ENCODE measurements around the gene EML2.
A peak's percentile ranks its signal among the peaks of the same experiment; 100 is the strongest.

The EML2 gene

GRCh38 chr19:45585158-45585577 lies 54.0 kb downstream of the EML2 start:
- DNase-seq: no peak

GRCh38 chr19:45584332-45585157 lies 54.7 kb downstream of the EML2 start, which contains the start of gene OPA3:
Gene OPA3, minus strand, starts transcription at chr19:45584802. Its CDS starts 38 bp downstream, at chr19:45584764.
- DNase-seq: peak; percentile 99

- DNase-seq: no peak
These were observed 57.6 kb downstream of the EML2 start for GRCh38 chr19:45581576-45581975.

GRCh38 chr19:45578861-45579260 lies 60.3 kb downstream of the EML2 start:
- DNase-seq: no peak

GRCh38 chr19:45577111-45577905 lies 61.9 kb downstream of the EML2 start:
- no peak for DNase-seq

- no peak for DNase-seq
These were observed 62.5 kb downstream of the EML2 start for GRCh38 chr19:45576682-45577081.

- no peak for DNase-seq
These were observed 64.0 kb downstream of the EML2 start for GRCh38 chr19:45575216-45575615.

- DNase-seq: no peak
These were observed 64.7 kb downstream of the EML2 start for GRCh38 chr19:45574526-45574925.

- no peak for DNase-seq
These were observed 67.6 kb downstream of the EML2 start for GRCh38 chr19:45571457-45572220.

- peak; percentile 27 for DNase-seq
These were observed 69.4 kb downstream of the EML2 start for GRCh38 chr19:45569619-45570421.

GRCh38 chr19:45568732-45569131 lies 70.5 kb downstream of the EML2 start:
- DNase-seq: no peak

- no peak for DNase-seq
These were observed 71.6 kb downstream of the EML2 start for GRCh38 chr19:45567609-45568008.

- no peak for DNase-seq
These were observed 74.9 kb downstream of the EML2 start for GRCh38 chr19:45564131-45564780.

GRCh38 chr19:45560686-45561085 lies 78.5 kb downstream of the EML2 start:
- no peak for DNase-seq

- no peak for DNase-seq
These were observed 79.2 kb downstream of the EML2 start for GRCh38 chr19:45560038-45560437.
